ENCODE measurements around the gene TMEM59L.

Gene TMEM59L

GRCh38 chr19:18576383-18576782 lies 36.3 kb upstream of the TMEM59L start:
- Histone ChIP-seq H3K27me3 (replicated peaks) (no peaks in the 10 kb centered on the region), H3K27ac (no peak overlapping the region), H3K36me3 (replicated peaks) (peaks cover 44% of the 10 kb centered on the region), H3K4me3 (ENCODE audit: low read depth, low read length) (no peak overlapping the region)
- no peak for DNase-seq
- TF ChIP-seq, protein P1, sequence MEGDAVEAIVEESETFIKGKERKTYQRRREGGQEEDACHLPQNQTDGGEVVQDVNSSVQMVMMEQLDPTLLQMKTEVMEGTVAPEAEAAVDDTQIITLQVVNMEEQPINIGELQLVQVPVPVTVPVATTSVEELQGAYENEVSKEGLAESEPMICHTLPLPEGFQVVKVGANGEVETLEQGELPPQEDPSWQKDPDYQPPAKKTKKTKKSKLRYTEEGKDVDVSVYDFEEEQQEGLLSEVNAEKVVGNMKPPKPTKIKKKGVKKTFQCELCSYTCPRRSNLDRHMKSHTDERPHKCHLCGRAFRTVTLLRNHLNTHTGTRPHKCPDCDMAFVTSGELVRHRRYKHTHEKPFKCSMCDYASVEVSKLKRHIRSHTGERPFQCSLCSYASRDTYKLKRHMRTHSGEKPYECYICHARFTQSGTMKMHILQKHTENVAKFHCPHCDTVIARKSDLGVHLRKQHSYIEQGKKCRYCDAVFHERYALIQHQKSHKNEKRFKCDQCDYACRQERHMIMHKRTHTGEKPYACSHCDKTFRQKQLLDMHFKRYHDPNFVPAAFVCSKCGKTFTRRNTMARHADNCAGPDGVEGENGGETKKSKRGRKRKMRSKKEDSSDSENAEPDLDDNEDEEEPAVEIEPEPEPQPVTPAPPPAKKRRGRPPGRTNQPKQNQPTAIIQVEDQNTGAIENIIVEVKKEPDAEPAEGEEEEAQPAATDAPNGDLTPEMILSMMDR (IDR thresholded peaks at IDR 0.05; ENCODE audit: low read depth, low read length, missing control alignments) = no peak
- in situ Hi-C loops (cut with HindIII; ENCODE audit: low pct_ligation_motif_present, low sequenced_read_pairs) = loop anchor here (25.0 kb wide), 1 partner anchor 286 kb away; no protein-coding TSS in a partner anchor

- H3K27me3 ChIP-seq (replicated peaks) = no peaks in the 10 kb centered on the region
- TF ChIP-seq, protein P1 (IDR thresholded peaks at IDR 0.05; ENCODE audit: low read depth, low read length, missing control alignments) = no peak
- H3K4me3 ChIP-seq (ENCODE audit: low read depth, low read length) = no peak overlapping the region
- DNase-seq = no peak
- H3K27ac ChIP-seq = no peak overlapping the region
- in situ Hi-C loops (cut with HindIII; ENCODE audit: low pct_ligation_motif_present, low sequenced_read_pairs) = loop anchor here (25.0 kb wide), 1 partner anchor 285 kb away; no protein-coding TSS in a partner anchor
- peaks cover 44% of the 10 kb centered on the region for H3K36me3 ChIP-seq (replicated peaks)
Observed at GRCh38 chr19:18577365-18577914, 35.2 kb upstream of the TMEM59L start.

- Histone ChIP-seq H3K4me3 (ENCODE audit: low read depth, low read length) (no peak overlapping the region), H3K27me3 (replicated peaks) (no peaks in the 10 kb centered on the region), H3K27ac (no peak overlapping the region), H3K36me3 (replicated peaks) (peaks cover 18% of the 10 kb centered on the region)
- DNase-seq = no peak
- in situ Hi-C loops (cut with HindIII; ENCODE audit: low pct_ligation_motif_present, low sequenced_read_pairs) = loop anchor here (25.0 kb wide), 1 partner anchor 282 kb away; no protein-coding TSS in a partner anchor
- TF ChIP-seq, protein P1 (IDR thresholded peaks at IDR 0.05; ENCODE audit: low read depth, low read length, missing control alignments) = no peak
Observed at GRCh38 chr19:18580311-18580710, 32.4 kb upstream of the TMEM59L start.

DNA sequence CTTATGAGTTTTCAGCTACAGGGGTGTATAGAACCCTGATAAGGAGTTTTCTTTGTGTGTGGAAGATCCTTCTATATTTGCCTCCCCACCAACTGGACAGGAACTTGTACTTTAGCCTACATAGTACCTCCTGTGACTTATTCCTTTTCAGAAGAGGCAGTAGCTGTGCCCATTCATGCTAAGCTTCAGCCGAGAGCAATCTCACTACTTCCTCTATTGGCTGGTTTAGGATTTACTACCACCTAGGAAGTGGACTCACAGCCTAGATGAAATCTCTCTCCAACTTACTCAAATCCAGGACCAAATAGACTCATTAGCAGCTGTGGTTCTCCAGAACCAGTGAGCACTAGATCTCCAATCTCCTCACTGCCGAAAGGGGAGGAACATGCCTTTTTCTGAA lies 26.4 kb upstream of the TMEM59L start:
- Histone ChIP-seq H3K4me3 (ENCODE audit: low read depth, low read length) (no peak overlapping the region), H3K36me3 (replicated peaks) (peaks cover 6% of the 10 kb centered on the region), H3K27ac (no peak overlapping the region), H3K27me3 (replicated peaks) (no peaks in the 10 kb centered on the region)
- DNase-seq = no peak
- TF ChIP-seq, protein P1 (IDR thresholded peaks at IDR 0.05; ENCODE audit: low read depth, low read length, missing control alignments) = no peak
- in situ Hi-C loops (cut with HindIII; ENCODE audit: low pct_ligation_motif_present, low sequenced_read_pairs) = loop anchor here (25.0 kb wide), 1 partner anchor 276 kb away; no protein-coding TSS in a partner anchor

GRCh38 chr19:18587561-18587960 lies 25.1 kb upstream of the TMEM59L start:
- no peaks in the 10 kb centered on the region for H3K27me3 ChIP-seq (replicated peaks)
- TF ChIP-seq, protein P1 (IDR thresholded peaks at IDR 0.05; ENCODE audit: low read depth, low read length, missing control alignments) = no peak
- H3K36me3 ChIP-seq (replicated peaks) = peaks cover 6% of the 10 kb centered on the region
- no peak overlapping the region for H3K27ac ChIP-seq
- in situ Hi-C loops (cut with HindIII; ENCODE audit: low pct_ligation_motif_present, low sequenced_read_pairs) = loop anchor here (25.0 kb wide), 1 partner anchor 275 kb away; no protein-coding TSS in a partner anchor
- H3K4me3 ChIP-seq (ENCODE audit: low read depth, low read length) = no peak overlapping the region
- DNase-seq = no peak
